GM12891 (cell line): Measurements from ENCODE around the gene S100A5.

Experiments
- POLR2A ChIP-seq: IDR thresholded peaks from 2 replicates; pipeline ENCODE4 v1.6.1; 2011; ENCODE audit warnings: low read depth, low read length, control low read depth
- POLR2AphosphoS5 ChIP-seq: IDR thresholded peaks from 2 replicates; pipeline ENCODE4 v1.6.1; 2011; ENCODE audit warnings: low read depth, low read length, control low read depth
- TAF1 ChIP-seq: IDR thresholded peaks from 2 replicates; pipeline ENCODE4 v1.6.1; 2011; ENCODE audit warnings: low read depth, low read length, control low read depth

DNA sequence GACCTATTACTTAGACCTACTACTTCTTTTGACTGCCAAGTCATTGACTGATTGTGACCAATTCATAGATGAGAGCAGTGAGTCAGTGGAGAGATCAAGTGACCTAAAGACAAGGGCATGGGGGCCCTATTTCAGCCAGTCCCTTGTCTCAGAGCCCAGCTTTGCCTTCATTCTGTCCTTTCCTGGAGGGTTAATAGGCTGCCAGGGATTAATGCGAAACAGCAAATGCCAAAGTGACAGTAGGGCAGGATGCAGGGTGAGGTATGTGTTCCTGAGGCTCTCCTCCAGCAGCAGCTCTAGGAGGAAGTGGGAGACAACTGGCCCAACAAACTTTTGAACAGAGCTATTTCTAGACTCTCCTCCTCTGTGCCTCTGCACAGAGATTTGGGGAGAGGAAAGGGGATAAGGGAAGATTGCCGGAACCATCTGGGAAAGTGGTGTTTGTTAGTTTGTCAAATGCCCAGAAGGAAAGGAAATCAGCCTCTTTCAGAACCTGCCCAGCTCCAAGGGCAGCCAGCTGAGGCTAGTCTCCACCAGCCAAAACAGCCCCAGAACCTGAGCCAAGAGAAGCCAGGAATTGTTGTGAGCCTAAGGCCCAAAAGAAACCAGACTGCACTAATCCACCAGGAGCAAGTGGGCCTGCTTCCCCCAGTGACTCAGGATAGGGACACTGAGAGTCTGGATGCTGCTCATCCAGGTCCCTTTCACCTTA lies 13.3 kb upstream of the S100A5 start:
- TF ChIP-seq POLR2A (no peak), POLR2AphosphoS5 (no peak), TAF1 (no peak)
